Retinal pigment epithelial cell (primary cell): ENCODE results near the gene GFAP.

Source experiments
- DNase-seq: peaks from one replicate; pipeline ENCODE4 v3.0.0-alpha.2; 2010; ENCODE audit warnings: low read depth
- H3K4me3 ChIP-seq: 2 replicates; pipeline ENCODE4 v1.5.1; 2011; ENCODE audit warnings: mild to moderate bottlenecking, low read length, control low read depth, moderate library complexity
- CTCF ChIP-seq: conservative IDR thresholded peaks from 2 replicates; pipeline ENCODE4 v1.5.1; 2011; ENCODE audit warnings: low read depth, low read length, control low read depth, inconsistent platforms

The GFAP gene

GRCh38 chr17:44859701-44860100 lies 55.6 kb downstream of the GFAP start:
- TF ChIP-seq CTCF: no peak
- H3K4me3 ChIP-seq: no peak overlapping the region
- DNase-seq: no peak

GRCh38 chr17:44854192-44854591 lies 61.1 kb downstream of the GFAP start:
- no peak overlapping the region for H3K4me3 ChIP-seq
- no peak for TF ChIP-seq CTCF
- DNase-seq: no peak
